Memory B cell (primary cell): Measurements from ENCODE around the gene ZNF155.

ENCODE experiments used
- ATAC-seq: fragments of 150-1000 bp; cut with Tn5 transposase; 2 replicates; pipeline ENCODE4 v1.10.0; 2021; ENCODE audit warnings: low read depth, mild to moderate bottlenecking, moderate library complexity
- DNase-seq, 2 donors: peaks; one replicate each; pipeline ENCODE4 v3.0.0; 2022; ENCODE audit warnings: low spot score in 2 of 2
- H3K27ac Mint-ChIP-seq: one replicate; pipeline ENCODE4 v1.8.0; 2022; ENCODE audit warnings: mild to moderate bottlenecking, moderate library complexity, mixed read lengths
- H3K27me3 Mint-ChIP-seq: one replicate; pipeline ENCODE4 v1.8.0; 2022; ENCODE audit warnings: mixed read lengths
- H3K36me3 Mint-ChIP-seq: one replicate; pipeline ENCODE4 v1.8.0; 2022; ENCODE audit warnings: mild to moderate bottlenecking, mixed read lengths
- H3K4me1 Mint-ChIP-seq: one replicate; pipeline ENCODE4 v1.8.0; 2022; ENCODE audit warnings: mixed read lengths
- H3K4me3 Mint-ChIP-seq: one replicate; pipeline ENCODE4 v1.8.0; 2022; ENCODE audit warnings: mild to moderate bottlenecking, moderate library complexity, mixed read lengths
- H3K9me3 Mint-ChIP-seq: one replicate; pipeline ENCODE4 v1.8.0; 2022; ENCODE audit warnings: mixed read lengths

The ZNF155 gene

GRCh38 chr19:44026622-44027021 is 42.6 kb downstream of the ZNF155 start:
- peaks cover 19% of the 10 kb centered on the region for H3K4me1 Mint-ChIP-seq
- peaks cover 20% of the 10 kb centered on the region for H3K9me3 Mint-ChIP-seq
- no peak for ATAC-seq
- H3K27ac Mint-ChIP-seq: no peak overlapping the region
- no peaks in the 10 kb centered on the region for H3K27me3 Mint-ChIP-seq
- DNase-seq: no peak
- peaks cover 53% of the 10 kb centered on the region for H3K36me3 Mint-ChIP-seq
- no peak overlapping the region for H3K4me3 Mint-ChIP-seq

DNA sequence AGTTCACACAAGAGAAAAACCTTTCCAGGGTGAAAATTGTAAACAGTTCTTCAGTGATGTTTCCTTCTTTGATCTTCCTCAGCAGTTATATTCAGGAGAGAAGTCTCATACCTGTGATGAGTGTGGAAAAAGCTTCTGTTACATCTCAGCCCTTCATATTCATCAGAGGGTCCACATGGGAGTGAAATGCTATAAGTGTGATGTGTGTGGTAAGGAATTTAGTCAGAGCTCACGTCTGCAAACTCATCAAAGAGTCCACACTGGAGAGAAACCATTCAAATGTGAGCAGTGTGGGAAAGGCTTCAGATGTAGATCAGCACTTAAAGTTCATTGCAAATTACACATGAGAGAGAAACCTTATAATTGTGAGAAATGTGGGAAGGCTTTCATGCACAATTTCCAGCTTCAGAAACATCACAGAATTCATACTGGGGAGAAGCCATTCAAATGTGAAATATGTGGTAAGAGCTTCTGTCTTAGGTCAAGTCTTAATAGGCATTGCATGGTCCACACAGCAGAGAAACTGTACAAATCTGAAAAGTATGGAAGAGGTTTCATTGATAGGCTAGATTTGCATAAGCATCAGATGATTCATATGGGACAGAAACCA is 48.1 kb downstream of the ZNF155 start:
- DNase-seq (no peak), ATAC-seq (no peak)
- peaks cover 2% of the 10 kb centered on the region for H3K4me1 Mint-ChIP-seq
- no peak overlapping the region for H3K27ac Mint-ChIP-seq
- H3K9me3 Mint-ChIP-seq: peaks cover 32% of the 10 kb centered on the region
- H3K4me3 Mint-ChIP-seq: no peak overlapping the region
- H3K27me3 Mint-ChIP-seq: no peaks in the 10 kb centered on the region
- peaks cover 63% of the 10 kb centered on the region for H3K36me3 Mint-ChIP-seq

- Mint-ChIP-seq H3K36me3 (peaks cover 13% of the 10 kb centered on the region), H3K9me3 (peaks cover 30% of the 10 kb centered on the region), H3K4me3 (no peak overlapping the region), H3K4me1 (no peaks in the 10 kb centered on the region), H3K27ac (no peak overlapping the region), H3K27me3 (peaks cover 9% of the 10 kb centered on the region)
- ATAC-seq (no peak), DNase-seq (no peak)
Measured at GRCh38 chr19:44042147-44042546, 58.2 kb downstream of the ZNF155 start.
